Central memory CD8-positive, alpha-beta T cell (primary cell): ENCODE results near the gene PCK2.
A peak's percentile ranks its signal among the peaks of the same experiment; 100 is the strongest.

Source experiments
- ATAC-seq: fragments of 150-1000 bp; cut with Tn5 transposase; replicated peaks from 2 replicates; pipeline ENCODE4 v1.10.0; 2022; ENCODE audit warnings: mild to moderate bottlenecking, moderate FRiP score, moderate number of reproducible peaks; ENCODE audit not compliant: poor library complexity, severe bottlenecking; ENCODE audit errors: extremely low read depth
- DNase-seq, 2 donors: peaks; one replicate each; pipeline ENCODE4 v3.0.0; 2021; ENCODE audit warnings: low spot score in 2 of 2
- H3K27ac Mint-ChIP-seq: one replicate; pipeline ENCODE4 v1.8.0; 2022; ENCODE audit warnings: low read depth, mild to moderate bottlenecking, moderate library complexity, mixed read lengths
- H3K27me3 Mint-ChIP-seq: one replicate; pipeline ENCODE4 v1.8.0; 2022; ENCODE audit warnings: mixed read lengths
- H3K36me3 Mint-ChIP-seq: one replicate; pipeline ENCODE4 v1.8.0; 2022; ENCODE audit warnings: mild to moderate bottlenecking, moderate library complexity, mixed read lengths; ENCODE audit not compliant: insufficient read depth
- H3K4me1 Mint-ChIP-seq: one replicate; pipeline ENCODE4 v1.8.0; 2022; ENCODE audit warnings: mixed read lengths
- H3K4me3 Mint-ChIP-seq: one replicate; pipeline ENCODE4 v1.8.0; 2022; ENCODE audit warnings: mild to moderate bottlenecking, moderate library complexity, mixed read lengths
- H3K9me3 Mint-ChIP-seq: one replicate; pipeline ENCODE4 v1.8.0; 2022; ENCODE audit warnings: mixed read lengths

PCK2 gene

DNA sequence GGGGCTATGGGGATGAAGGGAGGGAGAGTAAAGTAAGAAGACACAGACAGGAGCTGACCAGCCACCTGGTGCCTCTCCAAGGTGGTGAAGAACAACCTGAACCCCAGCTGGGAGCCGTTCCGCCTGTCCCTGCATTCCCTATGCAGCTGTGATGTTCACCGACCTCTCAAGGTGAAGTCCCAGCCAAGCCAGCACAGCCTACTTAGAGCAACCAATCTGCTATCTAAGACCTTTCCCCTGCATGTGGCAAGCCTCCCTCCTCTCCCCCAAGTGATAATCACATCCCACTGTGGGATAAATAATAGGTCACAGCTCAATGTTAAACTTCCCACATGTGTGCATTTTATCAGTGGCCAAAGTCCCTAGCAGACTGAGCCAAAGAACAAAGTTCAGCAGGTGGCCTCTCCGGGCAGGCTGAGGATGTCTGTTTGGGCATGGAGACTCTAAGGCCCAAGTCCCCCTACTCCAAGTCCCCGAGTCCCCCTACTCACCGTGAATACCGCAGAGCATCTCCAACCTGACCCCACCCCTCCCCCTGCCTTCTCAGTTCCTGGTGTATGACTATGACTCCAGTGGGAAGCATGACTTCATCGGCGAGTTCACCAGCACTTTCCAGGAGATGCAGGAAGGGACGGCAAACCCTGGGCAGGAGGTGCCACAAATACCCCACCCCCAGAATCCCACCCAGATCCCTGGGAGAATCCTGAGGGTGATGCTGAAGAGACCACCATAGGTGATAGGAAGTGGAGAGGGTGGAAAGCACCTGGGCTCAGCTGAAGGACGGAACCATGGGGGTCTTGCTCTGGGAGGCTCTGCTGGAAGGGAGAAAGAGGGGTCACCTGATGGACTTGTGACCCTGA lies 19.3 kb upstream of the PCK2 start:
- Mint-ChIP-seq H3K36me3 (peaks cover 1% of the 10 kb centered on the region), H3K27me3 (peaks cover 12% of the 10 kb centered on the region), H3K9me3 (no peaks in the 10 kb centered on the region), H3K27ac (no peak overlapping the region), H3K4me1 (peaks cover 8% of the 10 kb centered on the region), H3K4me3 (no peak overlapping the region)
- DNase-seq = no peak
- no peak for ATAC-seq

GRCh38 chr14:24075485-24076301 lies 18.4 kb upstream of the PCK2 start:
- Mint-ChIP-seq H3K27ac (no peak overlapping the region), H3K27me3 (peaks cover 7% of the 10 kb centered on the region), H3K9me3 (no peaks in the 10 kb centered on the region), H3K36me3 (peaks cover 1% of the 10 kb centered on the region), H3K4me3 (no peak overlapping the region), H3K4me1 (peaks cover 16% of the 10 kb centered on the region)
- ATAC-seq = no peak
- DNase-seq = no peak

- DNase-seq (no peak), ATAC-seq (no peak)
- Mint-ChIP-seq H3K4me3 (no peak overlapping the region), H3K27me3 (peaks cover 2% of the 10 kb centered on the region), H3K9me3 (no peaks in the 10 kb centered on the region), H3K4me1 (peaks cover 14% of the 10 kb centered on the region), H3K27ac (no peak overlapping the region), H3K36me3 (peaks cover 1% of the 10 kb centered on the region)
These were observed 17.9 kb upstream of the PCK2 start for GRCh38 chr14:24076302-24076601.

- peaks cover 18% of the 10 kb centered on the region for H3K4me1 Mint-ChIP-seq
- no peak overlapping the region for H3K4me3 Mint-ChIP-seq
- ATAC-seq (no peak), DNase-seq (no peak)
- H3K27me3 Mint-ChIP-seq = no peaks in the 10 kb centered on the region
- H3K27ac Mint-ChIP-seq = no peak overlapping the region
- peaks cover 4% of the 10 kb centered on the region for H3K36me3 Mint-ChIP-seq
- no peaks in the 10 kb centered on the region for H3K9me3 Mint-ChIP-seq
These were observed 17.0 kb upstream of the PCK2 start for GRCh38 chr14:24077086-24077485.

- Mint-ChIP-seq H3K9me3 (no peaks in the 10 kb centered on the region), H3K36me3 (peaks cover 7% of the 10 kb centered on the region), H3K27ac (no peak overlapping the region), H3K4me1 (peaks cover 23% of the 10 kb centered on the region), H3K4me3 (no peak overlapping the region), H3K27me3 (no peaks in the 10 kb centered on the region)
- ATAC-seq (no peak), DNase-seq (no peak)
These were observed 16.0 kb upstream of the PCK2 start for GRCh38 chr14:24078146-24078545.

- Mint-ChIP-seq H3K9me3 (no peaks in the 10 kb centered on the region), H3K27ac (no peak overlapping the region), H3K4me1 (peaks cover 23% of the 10 kb centered on the region), H3K36me3 (peaks cover 7% of the 10 kb centered on the region), H3K27me3 (no peaks in the 10 kb centered on the region), H3K4me3 (peak overlapping the region; percentile 45)
- ATAC-seq (no peak), DNase-seq (no peak)
These were observed 14.5 kb upstream of the PCK2 start for GRCh38 chr14:24079491-24080141.

GRCh38 chr14:24080142-24080530 lies 14.0 kb upstream of the PCK2 start:
- Mint-ChIP-seq H3K27me3 (no peaks in the 10 kb centered on the region), H3K27ac (no peak overlapping the region), H3K9me3 (no peaks in the 10 kb centered on the region), H3K4me3 (peak overlapping the region; percentile 83), H3K4me1 (peaks cover 23% of the 10 kb centered on the region), H3K36me3 (peaks cover 7% of the 10 kb centered on the region)
- DNase-seq (no peak), ATAC-seq (no peak)

- ATAC-seq = peak; percentile 85
- Mint-ChIP-seq H3K9me3 (no peaks in the 10 kb centered on the region), H3K4me1 (peaks cover 23% of the 10 kb centered on the region), H3K27me3 (no peaks in the 10 kb centered on the region), H3K36me3 (peaks cover 7% of the 10 kb centered on the region), H3K4me3 (peak overlapping the region; percentile 83), H3K27ac (no peak overlapping the region)
- peak; percentile 33 to 41 for DNase-seq
These were observed 13.0 kb upstream of the PCK2 start for GRCh38 chr14:24080888-24081738.

DNA sequence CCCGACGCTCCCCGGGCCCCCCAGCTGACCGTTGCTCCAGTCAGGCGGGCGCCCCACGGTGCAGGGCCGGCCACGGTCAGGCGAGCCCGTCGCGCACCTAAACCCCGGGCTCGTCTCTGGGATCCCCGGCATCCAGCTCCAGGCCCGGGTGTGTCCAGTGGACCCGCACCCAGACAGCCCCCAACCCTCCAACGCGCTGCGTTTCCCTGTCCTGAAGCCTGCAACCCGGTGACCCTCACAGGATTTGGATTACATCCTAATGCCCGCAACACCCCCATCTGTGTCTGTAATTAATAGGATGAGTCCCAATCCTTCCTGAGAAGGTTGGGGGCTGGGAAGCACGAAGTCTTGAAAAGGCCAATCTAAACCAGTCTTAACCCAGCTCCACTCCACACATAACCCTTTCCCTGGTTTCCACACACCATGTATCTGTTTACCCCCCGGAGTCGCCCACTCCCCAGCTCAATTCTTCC lies 12.3 kb upstream of the PCK2 start:
- H3K9me3 Mint-ChIP-seq = no peaks in the 10 kb centered on the region
- peak overlapping the region; percentile 83 for H3K27ac Mint-ChIP-seq
- no peak for DNase-seq
- H3K27me3 Mint-ChIP-seq = no peaks in the 10 kb centered on the region
- peaks cover 7% of the 10 kb centered on the region for H3K36me3 Mint-ChIP-seq
- no peak for ATAC-seq
- peaks cover 23% of the 10 kb centered on the region for H3K4me1 Mint-ChIP-seq
- peak overlapping the region; percentile 83 for H3K4me3 Mint-ChIP-seq

DNA sequence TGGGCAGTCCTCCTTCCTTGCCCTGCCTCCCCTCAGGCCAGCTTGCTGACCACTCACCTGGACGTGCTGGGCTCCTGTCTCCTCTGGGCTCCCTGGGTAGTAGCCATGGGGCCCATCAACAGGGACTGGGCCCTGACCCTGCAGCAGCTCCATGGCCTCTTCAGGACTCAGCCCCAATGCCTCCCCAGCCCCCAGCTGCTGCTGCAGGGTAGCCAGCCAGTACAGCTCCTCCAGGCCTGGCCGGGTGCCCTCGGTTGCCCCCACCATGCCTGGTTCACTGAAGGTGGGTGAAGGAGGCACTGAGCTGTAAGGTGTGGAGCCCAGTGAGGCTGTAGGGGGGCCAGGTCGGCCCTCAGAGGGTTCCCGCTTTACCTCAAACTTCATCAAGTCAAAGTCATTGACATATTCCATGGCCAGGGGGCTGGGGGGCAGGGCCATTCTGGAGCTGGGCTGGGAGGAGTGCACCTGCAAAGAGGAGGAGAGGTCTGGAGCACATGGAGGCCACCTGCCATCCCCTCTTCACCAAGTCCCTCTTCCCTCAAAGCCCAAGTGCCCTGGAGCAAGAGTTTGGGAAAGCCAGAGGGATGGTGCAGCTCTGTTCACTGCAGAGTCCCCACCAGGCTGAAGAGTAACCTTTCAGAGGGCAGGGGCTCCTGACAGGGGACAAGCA lies 11.6 kb upstream of the PCK2 start:
- no peaks in the 10 kb centered on the region for H3K27me3 Mint-ChIP-seq
- DNase-seq (no peak), ATAC-seq (no peak)
- no peaks in the 10 kb centered on the region for H3K9me3 Mint-ChIP-seq
- peaks cover 7% of the 10 kb centered on the region for H3K36me3 Mint-ChIP-seq
- peak overlapping the region; percentile 83 for H3K4me3 Mint-ChIP-seq
- peaks cover 23% of the 10 kb centered on the region for H3K4me1 Mint-ChIP-seq
- peak overlapping the region; percentile 83 for H3K27ac Mint-ChIP-seq

DNA sequence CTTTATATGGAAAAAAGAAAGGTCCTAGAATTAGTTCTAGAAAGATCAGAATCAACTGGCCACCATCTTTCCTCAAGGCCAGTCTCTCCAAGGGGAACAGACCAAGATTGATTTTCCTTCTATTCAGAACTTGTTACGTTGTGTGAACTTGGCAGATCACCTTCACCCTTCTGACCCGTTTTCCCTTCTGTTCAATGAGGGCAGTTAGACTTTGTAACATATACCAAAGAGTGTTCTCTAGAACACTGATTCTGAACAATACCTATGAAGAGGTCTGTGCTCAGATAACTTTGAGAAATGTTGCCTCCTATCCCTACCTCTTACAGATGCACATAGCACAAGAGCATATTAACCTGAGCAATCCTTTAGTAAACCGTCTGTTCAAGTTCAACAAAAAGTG lies 10.6 kb upstream of the PCK2 start:
- no peak overlapping the region for H3K4me3 Mint-ChIP-seq

More for the DNA sequence above, 10.6 kb upstream of the PCK2 start:
- H3K27ac Mint-ChIP-seq = no peak overlapping the region
- no peaks in the 10 kb centered on the region for H3K9me3 Mint-ChIP-seq
- no peak for DNase-seq
- peaks cover 23% of the 10 kb centered on the region for H3K4me1 Mint-ChIP-seq
- no peaks in the 10 kb centered on the region for H3K27me3 Mint-ChIP-seq
- H3K36me3 Mint-ChIP-seq = peaks cover 6% of the 10 kb centered on the region
- no peak for ATAC-seq
